BE2C (cell line): ENCODE data around the gene PPP6R1.
"Not testable (repeated sequence)": the region's sequence is repeated elsewhere in the genome, so short reads cannot be mapped to it uniquely, and the experiment has no call there.

Experiments
- DNase-seq: peaks from one replicate; pipeline ENCODE4 v3.0.0-alpha.2; 2020
- H3K27me3 ChIP-seq: fragments of 250-450 bp; sonication (Bioruptor Pico); 2 replicates; pipeline ENCODE4 v1.5.1; 2020; ENCODE audit warnings: mild to moderate bottlenecking
- H3K36me3 ChIP-seq: fragments of 250-450 bp; sonication (Bioruptor Pico); 2 replicates; pipeline ENCODE4 v1.5.1; 2020; ENCODE audit warnings: mild to moderate bottlenecking
- H3K4me1 ChIP-seq: fragments of 250-450 bp; sonication (Bioruptor Pico); 2 replicates; pipeline ENCODE4 v1.5.1; 2020
- H3K4me3 ChIP-seq: 2 replicates; pipeline ENCODE4 v1.5.1; 2011; ENCODE audit warnings: low read depth, low read length
- H3K9me3 ChIP-seq: fragments of 250-450 bp; sonication (Bioruptor Pico); 2 replicates; pipeline ENCODE4 v1.5.1; 2020
- TF ChIP-seq, protein P1 (sequence below): IDR thresholded peaks from 2 replicates; pipeline ENCODE4 v1.5.1; 2012; ENCODE audit warnings: mild to moderate bottlenecking, low read depth, low read length

PPP6R1 gene

DNA sequence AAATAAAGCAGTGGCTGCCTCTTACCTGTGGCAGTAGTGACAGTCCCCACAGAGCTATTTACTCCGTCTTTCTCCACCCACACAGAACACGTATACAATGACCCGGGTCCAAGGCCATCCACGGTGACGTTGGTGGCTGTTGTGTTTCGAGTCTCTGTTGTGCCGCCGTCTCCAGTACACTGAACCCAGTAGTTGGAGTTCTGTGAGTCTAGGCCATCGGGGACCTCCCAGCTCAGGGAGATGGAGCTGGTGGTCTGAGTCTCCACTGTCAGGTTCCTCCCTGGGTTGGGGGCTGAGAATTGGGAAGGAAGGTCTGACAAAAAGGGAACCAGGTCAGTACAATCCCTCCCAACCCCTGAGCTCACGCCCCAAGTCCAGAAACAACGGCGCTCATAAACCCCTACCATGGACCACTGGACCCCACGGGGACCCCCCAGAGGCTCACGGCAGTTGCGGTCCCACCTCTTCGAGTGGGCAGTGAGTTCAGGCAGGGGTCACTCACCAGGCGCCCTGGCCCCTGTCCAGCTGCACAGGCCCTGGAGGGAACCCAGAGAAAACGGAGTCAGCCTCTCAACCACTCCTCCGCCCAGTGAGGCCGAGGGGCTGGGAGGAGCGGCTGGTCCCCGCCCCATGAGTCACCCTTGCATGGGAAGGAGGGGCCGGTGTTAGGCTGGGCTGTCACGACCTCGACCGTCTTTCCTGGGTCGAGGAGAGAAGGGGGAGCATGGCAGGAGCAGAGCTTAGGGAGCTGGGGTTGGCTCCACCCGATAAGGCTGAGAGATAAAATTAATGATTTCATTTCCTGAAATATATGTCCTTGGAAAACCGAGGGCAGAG, 51.9 kb downstream of the PPP6R1 start:
- Histone ChIP-seq H3K27me3 (no peaks in the 10 kb centered on the region), H3K36me3 (no peaks in the 10 kb centered on the region), H3K4me3 (peak overlapping the region; percentile 62), H3K9me3 (no peaks in the 10 kb centered on the region), H3K4me1 (0 out of 2 replicates have a peak, but pooled peaks cover 5% of the 10 kb centered on the region)
- DNase-seq, result peak; percentile 92
- TF ChIP-seq, protein P1, sequence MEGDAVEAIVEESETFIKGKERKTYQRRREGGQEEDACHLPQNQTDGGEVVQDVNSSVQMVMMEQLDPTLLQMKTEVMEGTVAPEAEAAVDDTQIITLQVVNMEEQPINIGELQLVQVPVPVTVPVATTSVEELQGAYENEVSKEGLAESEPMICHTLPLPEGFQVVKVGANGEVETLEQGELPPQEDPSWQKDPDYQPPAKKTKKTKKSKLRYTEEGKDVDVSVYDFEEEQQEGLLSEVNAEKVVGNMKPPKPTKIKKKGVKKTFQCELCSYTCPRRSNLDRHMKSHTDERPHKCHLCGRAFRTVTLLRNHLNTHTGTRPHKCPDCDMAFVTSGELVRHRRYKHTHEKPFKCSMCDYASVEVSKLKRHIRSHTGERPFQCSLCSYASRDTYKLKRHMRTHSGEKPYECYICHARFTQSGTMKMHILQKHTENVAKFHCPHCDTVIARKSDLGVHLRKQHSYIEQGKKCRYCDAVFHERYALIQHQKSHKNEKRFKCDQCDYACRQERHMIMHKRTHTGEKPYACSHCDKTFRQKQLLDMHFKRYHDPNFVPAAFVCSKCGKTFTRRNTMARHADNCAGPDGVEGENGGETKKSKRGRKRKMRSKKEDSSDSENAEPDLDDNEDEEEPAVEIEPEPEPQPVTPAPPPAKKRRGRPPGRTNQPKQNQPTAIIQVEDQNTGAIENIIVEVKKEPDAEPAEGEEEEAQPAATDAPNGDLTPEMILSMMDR, result no peak

DNA sequence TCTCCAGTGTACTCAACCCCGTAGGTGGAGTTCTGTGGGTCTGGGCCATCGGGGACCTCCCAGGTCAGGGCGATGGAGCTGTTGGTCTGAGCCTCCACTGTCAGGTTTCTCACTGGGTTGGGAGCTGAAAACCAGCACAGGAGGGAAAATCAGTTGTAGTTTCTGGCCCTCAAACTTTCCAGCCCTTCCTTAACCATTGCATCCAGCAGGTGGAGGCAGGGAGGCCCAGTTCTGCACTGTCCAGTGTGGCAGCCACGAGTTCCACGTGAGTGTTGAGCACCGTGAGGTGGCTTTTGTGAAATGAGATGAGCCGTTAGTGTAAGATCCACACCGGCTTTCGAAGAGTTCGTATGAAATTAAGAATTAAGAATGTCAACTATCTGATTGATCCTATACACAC, 56.6 kb downstream of the PPP6R1 start:
- H3K4me3 ChIP-seq, H3K36me3 ChIP-seq, H3K27me3 ChIP-seq, H3K4me1 ChIP-seq, DNase-seq, H3K9me3 ChIP-seq: not testable (repeated sequence)
- TF ChIP-seq, protein P1, result peak; percentile 10; the same call in 1 of the 2 replicates

- Histone ChIP-seq H3K4me3 (no peak overlapping the region), H3K36me3 (no peaks in the 10 kb centered on the region), H3K4me1 (no peaks in the 10 kb centered on the region), H3K9me3 (no peaks in the 10 kb centered on the region), H3K27me3 (no peaks in the 10 kb centered on the region)
- TF ChIP-seq, protein P1, result no peak
- DNase-seq, result no peak
Measured at GRCh38 chr19:55199620-55200204, 59.1 kb downstream of the PPP6R1 start.

DNA sequence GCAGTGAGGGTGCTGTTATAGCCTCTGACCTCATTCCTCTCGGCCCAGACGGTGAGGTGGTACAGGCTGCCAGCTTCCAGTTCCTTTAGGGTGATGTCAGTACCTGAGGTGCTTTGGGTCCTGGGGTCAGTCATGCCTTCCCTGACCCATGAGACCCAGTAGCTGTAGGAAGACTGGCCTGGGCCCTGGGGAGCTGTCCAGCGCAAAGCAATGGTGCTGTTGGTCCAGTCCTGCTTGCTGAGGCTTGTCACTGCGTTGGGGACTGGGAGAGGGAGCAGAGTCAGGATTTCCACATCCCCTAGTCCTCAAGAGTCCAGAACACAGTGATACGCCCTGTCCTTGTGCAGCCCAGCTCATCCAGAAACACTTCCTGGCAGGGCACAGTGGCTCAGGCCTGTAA, 60.2 kb downstream of the PPP6R1 start:
- H3K36me3 ChIP-seq, result no peaks in the 10 kb centered on the region
- no peaks in the 10 kb centered on the region for H3K9me3 ChIP-seq
- H3K27me3 ChIP-seq, result no peaks in the 10 kb centered on the region
- TF ChIP-seq, protein P1, result no peak
- no peaks in the 10 kb centered on the region for H3K4me1 ChIP-seq
- no peak for DNase-seq
- H3K4me3 ChIP-seq, result no peak overlapping the region

- H3K27me3 ChIP-seq, result no peaks in the 10 kb centered on the region
- no peaks in the 10 kb centered on the region for H3K4me1 ChIP-seq
- TF ChIP-seq, protein P1, result no peak
- no peaks in the 10 kb centered on the region for H3K9me3 ChIP-seq
- H3K4me3 ChIP-seq, result no peak overlapping the region
- peak; percentile 22 for DNase-seq
- no peaks in the 10 kb centered on the region for H3K36me3 ChIP-seq
Measured at GRCh38 chr19:55197528-55197927, 61.3 kb downstream of the PPP6R1 start.

GRCh38 chr19:55196803-55197202, 62.0 kb downstream of the PPP6R1 start:
- no peak overlapping the region for H3K4me3 ChIP-seq
- TF ChIP-seq, protein P1, result no peak
- no peaks in the 10 kb centered on the region for H3K4me1 ChIP-seq
- H3K36me3 ChIP-seq, result no peaks in the 10 kb centered on the region
- H3K9me3 ChIP-seq, result no peaks in the 10 kb centered on the region
- peak; percentile 25 for DNase-seq
- H3K27me3 ChIP-seq, result no peaks in the 10 kb centered on the region
